OCI-LY3 (cell line): Measurements from ENCODE around the gene TPRA1.

Experiments
- CTCF ChIP-seq: fragments of 200-600, 300-600 bp; sonication (generic); IDR thresholded peaks from 2 replicates; pipeline ENCODE4 v1.5.1; 2014; ENCODE audit warnings: antibody characterized with exemption, low read length, low read depth
- EZH2phosphoT487 ChIP-seq: fragments of 200-600 bp; shearing (Covaris generic); IDR thresholded peaks from 2 replicates; pipeline ENCODE4 v1.6.1; 2018; ENCODE audit warnings: antibody characterized with exemption, mixed run types, low read depth

- TF ChIP-seq CTCF, result no peak
- TF ChIP-seq EZH2phosphoT487, result no peak
Observed at GRCh38 chr3:127628426-127628787, 37.9 kb upstream of the TPRA1 start.
